Mesendoderm (in vitro differentiated cells): ENCODE data around the gene NDUFB2.

ENCODE experiments used
- DNase-seq: peaks from one replicate; pipeline ENCODE4 v3.0.0; 2013
- H2AK5ac ChIP-seq: 2 replicates; pipeline ENCODE4 v1.6.1; 2013; ENCODE audit warnings: low read length, inconsistent platforms
- H2BK120ac ChIP-seq: 2 replicates; pipeline ENCODE4 v1.6.1; 2013; ENCODE audit warnings: low read depth, mild to moderate bottlenecking, low read length, moderate library complexity, mixed read lengths
- H2BK15ac ChIP-seq: replicated peaks from 2 replicates; pipeline ENCODE4 v1.6.1; 2013; ENCODE audit warnings: low read depth, mild to moderate bottlenecking, moderate library complexity
- H2BK5ac ChIP-seq: 2 replicates; pipeline ENCODE4 v1.6.1; 2013; ENCODE audit warnings: low read length, inconsistent platforms
- H3K18ac ChIP-seq: 2 replicates; pipeline ENCODE4 v1.6.1; 2013; ENCODE audit warnings: mild to moderate bottlenecking, low read length, mixed read lengths
- H3K23ac ChIP-seq: one replicate; pipeline ENCODE4 v1.6.1; 2013; ENCODE audit warnings: low read length
- H3K27ac ChIP-seq: 2 replicates; pipeline ENCODE4 v1.5.1; 2013; ENCODE audit warnings: low read depth, mild to moderate bottlenecking, inconsistent platforms, low read length, moderate library complexity
- H3K27me3 ChIP-seq: 2 replicates; pipeline ENCODE4 v1.6.1; 2013; ENCODE audit warnings: low read length, control low read depth, mild to moderate bottlenecking, inconsistent platforms; ENCODE audit not compliant: insufficient read depth, poor library complexity
- H3K36me3 ChIP-seq: 2 replicates; pipeline ENCODE4 v1.6.1; 2013; ENCODE audit warnings: low read length, inconsistent platforms; ENCODE audit not compliant: control insufficient read depth, insufficient read depth
- H3K4ac ChIP-seq: one replicate; pipeline ENCODE4 v1.6.1; 2013; ENCODE audit warnings: low read depth, mild to moderate bottlenecking, low read length, moderate library complexity
- H3K4me1 ChIP-seq: 2 replicates; pipeline ENCODE4 v1.6.1; 2013; ENCODE audit warnings: low read depth, low read length, inconsistent platforms; ENCODE audit not compliant: control insufficient read depth
- H3K4me2 ChIP-seq: 2 replicates; pipeline ENCODE4 v1.6.1; 2013; ENCODE audit warnings: low read length
- H3K4me3 ChIP-seq: 2 replicates; pipeline ENCODE4 v1.5.1; 2013; ENCODE audit warnings: mild to moderate bottlenecking, low read length
- H3K56ac ChIP-seq: one replicate; pipeline ENCODE4 v1.6.1; 2013; ENCODE audit warnings: low read length
- H3K79me1 ChIP-seq: 2 replicates; pipeline ENCODE4 v1.6.1; 2013; ENCODE audit warnings: low read length, inconsistent platforms
- H3K79me2 ChIP-seq: 2 replicates; pipeline ENCODE4 v1.6.1; 2013; ENCODE audit warnings: mild to moderate bottlenecking, low read length; ENCODE audit not compliant: control insufficient read depth, insufficient read depth
- H3K9ac ChIP-seq: 2 replicates; pipeline ENCODE4 v1.6.1; 2013; ENCODE audit warnings: low read length, inconsistent platforms
- H4K5ac ChIP-seq: one replicate; pipeline ENCODE4 v1.6.1; 2013; ENCODE audit warnings: low read length
- H4K8ac ChIP-seq: one replicate; pipeline ENCODE4 v1.6.1; 2013; ENCODE audit warnings: low read depth, mild to moderate bottlenecking, control low read depth, low read length, moderate library complexity
- WGBS: extraction: QIAGEN DNeasy Blood & Tissue Kit; methylation state at CpG from one replicate; pipeline ENCODE4 v1.1.7; 2013; ENCODE audit warnings: low lambda C conversion rate, missing lambda C conversion rate; ENCODE audit not compliant: insufficient coverage; ENCODE audit errors: extremely low coverage; 5-methylcytosine and 5-hydroxymethylcytosine counted together

Gene NDUFB2

GRCh38 chr7:140723006-140723405 lies 26.5 kb downstream of the NDUFB2 start:
- no peaks in the 10 kb centered on the region for H3K27me3 ChIP-seq
- no peak overlapping the region for H2BK15ac ChIP-seq
- no peaks in the 10 kb centered on the region for H3K36me3 ChIP-seq
- H2BK120ac ChIP-seq = no peak overlapping the region
- H3K9ac ChIP-seq = no peak overlapping the region
- H3K4ac ChIP-seq = no peak overlapping the region
- H3K18ac ChIP-seq = no peak overlapping the region
- no peak overlapping the region for H2AK5ac ChIP-seq
- H3K4me3 ChIP-seq = no peak overlapping the region
- no CpG with 5 or more reads among the region's 6 CpGs for WGBS
- H3K4me1 ChIP-seq = no peaks in the 10 kb centered on the region
- no peaks in the 10 kb centered on the region for H3K79me2 ChIP-seq
- H4K8ac ChIP-seq = no peak overlapping the region
- H3K27ac ChIP-seq = no peak overlapping the region
- no peak overlapping the region for H3K56ac ChIP-seq
- H2BK5ac ChIP-seq = no peak overlapping the region
- no peak overlapping the region for H3K23ac ChIP-seq
- H3K79me1 ChIP-seq = no peaks in the 10 kb centered on the region
- H3K4me2 ChIP-seq = no peak overlapping the region
- no peak overlapping the region for H4K5ac ChIP-seq
- DNase-seq = no peak

GRCh38 chr7:140723574-140723973 lies 27.1 kb downstream of the NDUFB2 start:
- Histone ChIP-seq H3K79me1 (no peaks in the 10 kb centered on the region), H3K4me2 (no peak overlapping the region)
- no CpG with 5 or more reads among the region's 3 CpGs for WGBS

DNA sequence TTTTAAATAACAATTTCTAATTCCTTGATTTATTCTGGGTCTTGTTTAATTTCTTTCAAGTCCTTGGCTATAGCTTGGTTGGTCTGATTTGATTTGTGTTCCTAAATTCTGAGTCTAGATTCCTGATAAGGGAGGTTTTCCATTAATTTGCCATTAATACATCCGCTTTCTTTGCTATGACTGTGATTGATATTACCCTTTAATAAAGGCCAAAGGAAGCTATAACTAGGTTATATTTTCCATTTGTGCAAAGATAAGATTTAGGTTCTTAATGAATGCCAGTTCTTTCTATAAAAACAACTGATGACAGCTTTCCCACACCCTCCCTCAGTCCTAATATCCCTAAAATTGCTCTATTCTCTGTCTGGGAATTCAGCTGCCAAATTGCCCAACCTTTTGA lies 28.2 kb downstream of the NDUFB2 start:
- Histone ChIP-seq H3K56ac (no peak overlapping the region), H3K4me1 (no peaks in the 10 kb centered on the region), H3K79me2 (no peaks in the 10 kb centered on the region), H3K4ac (no peak overlapping the region), H3K27ac (no peak overlapping the region), H2BK120ac (no peak overlapping the region), H3K4me2 (no peak overlapping the region), H3K4me3 (no peak overlapping the region), H3K36me3 (no peaks in the 10 kb centered on the region), H3K9ac (no peak overlapping the region), H2BK5ac (no peak overlapping the region), H2BK15ac (no peak overlapping the region), H4K5ac (no peak overlapping the region), H4K8ac (no peak overlapping the region), H3K23ac (no peak overlapping the region), H3K27me3 (no peaks in the 10 kb centered on the region), H3K18ac (no peak overlapping the region), H3K79me1 (no peaks in the 10 kb centered on the region), H2AK5ac (no peak overlapping the region)
- WGBS = no CpG with 5 or more reads among the region's 1 CpG
- no peak for DNase-seq

More at GRCh38 chr7:140723574-140723973, 27.1 kb downstream of the NDUFB2 start:
- Histone ChIP-seq H3K27me3 (no peaks in the 10 kb centered on the region), H3K56ac (no peak overlapping the region), H4K8ac (no peak overlapping the region), H2BK5ac (no peak overlapping the region), H3K4me1 (no peaks in the 10 kb centered on the region), H3K4ac (no peak overlapping the region), H3K18ac (no peak overlapping the region), H3K36me3 (no peaks in the 10 kb centered on the region), H3K9ac (no peak overlapping the region), H3K4me3 (no peak overlapping the region), H3K23ac (no peak overlapping the region), H2BK120ac (no peak overlapping the region), H3K27ac (no peak overlapping the region), H4K5ac (no peak overlapping the region), H3K79me2 (no peaks in the 10 kb centered on the region), H2BK15ac (no peak overlapping the region), H2AK5ac (no peak overlapping the region)
- DNase-seq = no peak

GRCh38 chr7:140726281-140726680 lies 29.8 kb downstream of the NDUFB2 start:
- no CpG with 5 or more reads among the region's 2 CpGs for WGBS
- Histone ChIP-seq H4K5ac (no peak overlapping the region), H4K8ac (no peak overlapping the region), H3K9ac (no peak overlapping the region), H3K4me1 (no peaks in the 10 kb centered on the region), H2BK5ac (no peak overlapping the region), H3K4ac (no peak overlapping the region), H3K79me1 (no peaks in the 10 kb centered on the region), H3K56ac (no peak overlapping the region), H2BK15ac (no peak overlapping the region), H3K79me2 (no peaks in the 10 kb centered on the region), H3K18ac (no peak overlapping the region), H3K36me3 (no peaks in the 10 kb centered on the region), H3K27ac (no peak overlapping the region), H2BK120ac (no peak overlapping the region), H3K27me3 (no peaks in the 10 kb centered on the region), H3K23ac (no peak overlapping the region), H3K4me2 (no peak overlapping the region), H2AK5ac (no peak overlapping the region), H3K4me3 (no peak overlapping the region)
- DNase-seq = peak; percentile 48

- Histone ChIP-seq H3K27me3 (no peaks in the 10 kb centered on the region), H3K56ac (no peak overlapping the region), H3K27ac (no peak overlapping the region), H3K23ac (no peak overlapping the region), H4K5ac (no peak overlapping the region), H3K4ac (no peak overlapping the region), H2AK5ac (no peak overlapping the region), H3K36me3 (no peaks in the 10 kb centered on the region), H2BK15ac (no peak overlapping the region), H4K8ac (no peak overlapping the region), H2BK5ac (no peak overlapping the region), H3K4me2 (no peak overlapping the region), H2BK120ac (no peak overlapping the region), H3K79me2 (no peaks in the 10 kb centered on the region), H3K4me1 (no peaks in the 10 kb centered on the region), H3K18ac (no peak overlapping the region), H3K79me1 (no peaks in the 10 kb centered on the region), H3K4me3 (no peak overlapping the region), H3K9ac (no peak overlapping the region)
- WGBS = no CpG with 5 or more reads among the region's 2 CpGs
- peak; percentile 22 for DNase-seq
Measured at GRCh38 chr7:140732416-140732815, 35.9 kb downstream of the NDUFB2 start.

DNA sequence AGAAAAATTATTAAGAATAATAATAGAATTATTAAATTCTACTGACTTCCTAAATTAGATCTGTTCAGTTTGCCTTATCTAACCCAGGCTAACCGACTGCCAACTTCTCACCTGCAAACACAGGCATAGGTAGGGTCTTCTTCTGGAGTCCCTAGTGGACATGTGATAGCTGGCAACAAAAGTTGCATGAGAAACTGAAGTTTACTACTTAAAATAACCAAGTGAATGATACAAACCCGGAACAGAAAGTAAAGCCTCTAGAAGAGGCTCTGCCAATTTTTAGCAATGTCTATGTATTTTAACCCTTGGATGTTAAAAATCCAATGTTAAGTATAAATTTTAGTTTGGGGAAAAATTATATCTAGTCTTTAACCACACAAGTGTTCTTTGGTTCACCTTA lies 37.6 kb downstream of the NDUFB2 start:
- Histone ChIP-seq H3K27me3 (no peaks in the 10 kb centered on the region), H3K27ac (no peak overlapping the region), H3K79me2 (no peaks in the 10 kb centered on the region), H2BK5ac (no peak overlapping the region), H4K8ac (no peak overlapping the region), H3K4me3 (no peak overlapping the region), H4K5ac (no peak overlapping the region), H2AK5ac (no peak overlapping the region), H3K18ac (no peak overlapping the region), H3K4me1 (no peaks in the 10 kb centered on the region), H3K9ac (no peak overlapping the region), H3K4ac (no peak overlapping the region), H3K36me3 (no peaks in the 10 kb centered on the region), H3K4me2 (no peak overlapping the region), H3K79me1 (no peaks in the 10 kb centered on the region), H3K23ac (no peak overlapping the region), H2BK120ac (no peak overlapping the region), H2BK15ac (no peak overlapping the region), H3K56ac (no peak overlapping the region)
- DNase-seq = no peak
- WGBS = no CpG with 5 or more reads among the region's 2 CpGs
